Brain microvascular endothelial cell (primary cell): ENCODE measurements around the gene FOXN4.

Source experiments
- DNase-seq: peaks from one replicate; pipeline ENCODE4 v3.0.0-alpha.2; 2020
- H3K27ac ChIP-seq: fragments of 250-450 bp; sonication (Bioruptor Pico); 2 replicates; pipeline ENCODE4 v1.5.1; 2020; ENCODE audit warnings: mild to moderate bottlenecking, moderate library complexity
- H3K27me3 ChIP-seq: fragments of 250-450 bp; sonication (Bioruptor Pico); replicated peaks from 2 replicates; pipeline ENCODE4 v1.5.1; 2020; ENCODE audit warnings: mild to moderate bottlenecking
- H3K36me3 ChIP-seq: fragments of 250-450 bp; sonication (Bioruptor Pico); replicated peaks from 2 replicates; pipeline ENCODE4 v1.5.1; 2020; ENCODE audit warnings: mild to moderate bottlenecking
- H3K4me3 ChIP-seq: 2 replicates; pipeline ENCODE4 v1.5.1; 2011; ENCODE audit warnings: low read depth, mild to moderate bottlenecking, control low read depth, low read length, moderate library complexity
- CTCF ChIP-seq: IDR thresholded peaks from 2 replicates; pipeline ENCODE4 v1.5.1; 2011; ENCODE audit warnings: low read depth, mild to moderate bottlenecking, moderate library complexity, low read length, control low read depth, inconsistent platforms; ENCODE audit errors: missing control alignments
- in situ Hi-C: cut with HindIII; loops from 2 replicates; pipeline ENCODE4 v1.10.0; 2017; ENCODE audit warnings: low sequenced_read_pairs, low pct_ligation_motif_present

The FOXN4 gene

GRCh38 chr12:109236257-109236656, 72.8 kb downstream of the FOXN4 start:
- no peak for TF ChIP-seq CTCF
- Histone ChIP-seq H3K4me3 (no peak overlapping the region), H3K27me3 (no peaks in the 10 kb centered on the region), H3K36me3 (no peaks in the 10 kb centered on the region), H3K27ac (no peak overlapping the region)
- in situ Hi-C loops, result no loop called here
- DNase-seq, result no peak

GRCh38 chr12:109234012-109234411, 75.1 kb downstream of the FOXN4 start:
- H3K27ac ChIP-seq, result no peak overlapping the region
- no peaks in the 10 kb centered on the region for H3K27me3 ChIP-seq
- H3K36me3 ChIP-seq, result no peaks in the 10 kb centered on the region
- no peak for DNase-seq
- no peak for TF ChIP-seq CTCF
- in situ Hi-C loops, result no loop called here
- H3K4me3 ChIP-seq, result no peak overlapping the region

GRCh38 chr12:109232731-109233130, 76.4 kb downstream of the FOXN4 start:
- in situ Hi-C loops, result no loop called here
- no peak for DNase-seq
- Histone ChIP-seq H3K27ac (no peak overlapping the region), H3K36me3 (no peaks in the 10 kb centered on the region), H3K27me3 (no peaks in the 10 kb centered on the region), H3K4me3 (no peak overlapping the region)
- TF ChIP-seq CTCF, result no peak

GRCh38 chr12:109230193-109230592, 78.9 kb downstream of the FOXN4 start:
- H3K4me3 ChIP-seq, result no peak overlapping the region
- in situ Hi-C loops, result no loop called here
- TF ChIP-seq CTCF, result no peak
- no peaks in the 10 kb centered on the region for H3K27me3 ChIP-seq
- no peak overlapping the region for H3K27ac ChIP-seq
- no peaks in the 10 kb centered on the region for H3K36me3 ChIP-seq
- no peak for DNase-seq

- DNase-seq, result no peak
- no peak overlapping the region for H3K4me3 ChIP-seq
- no peak for TF ChIP-seq CTCF
- no peaks in the 10 kb centered on the region for H3K27me3 ChIP-seq
- no peaks in the 10 kb centered on the region for H3K36me3 ChIP-seq
- in situ Hi-C loops, result no loop called here
- no peak overlapping the region for H3K27ac ChIP-seq
Observed at GRCh38 chr12:109228664-109229063, 80.4 kb downstream of the FOXN4 start.
